Measurements from ENCODE around the gene DMXL1.

- no peak for TF ChIP-seq CTCF (IDR thresholded peaks at IDR 0.05)
- no peak for TF ChIP-seq POLR2A (IDR thresholded peaks at IDR 0.05)
These were observed 8.5 kb downstream of the DMXL1 start for GRCh38 chr5:119079318-119079921.
